Osteocyte (in vitro differentiated cells): ENCODE data around the gene SCART1. TPM values are rescaled to one million over a fixed set of nuclear protein-coding genes. Genes with fewer than 3 reads are reported as not detected.
"Not testable (repeated sequence)": the region's sequence is repeated elsewhere in the genome, so short reads cannot be mapped to it uniquely, and the experiment has no call there.

Experiments used
- DNase-seq: peaks from one replicate; pipeline ENCODE4 v3.0.0; 2021; ENCODE audit warnings: mixed read lengths; ENCODE audit not compliant: unreplicated experiment; ENCODE audit errors: extremely low spot score
- H3K27ac Mint-ChIP-seq: one replicate; pipeline ENCODE4 v1.8.0; 2021; ENCODE audit warnings: mild to moderate bottlenecking, mixed read lengths; ENCODE audit not compliant: unreplicated experiment
- H3K27me3 Mint-ChIP-seq: one replicate; pipeline ENCODE4 v1.8.0; 2021; ENCODE audit warnings: mixed read lengths; ENCODE audit not compliant: unreplicated experiment
- H3K36me3 Mint-ChIP-seq: one replicate; pipeline ENCODE4 v1.8.0; 2021; ENCODE audit warnings: mixed read lengths; ENCODE audit not compliant: unreplicated experiment
- H3K4me1 Mint-ChIP-seq: one replicate; pipeline ENCODE4 v1.8.0; 2021; ENCODE audit warnings: mixed read lengths; ENCODE audit not compliant: unreplicated experiment
- H3K4me3 Mint-ChIP-seq: one replicate; pipeline ENCODE4 v1.8.0; 2021; ENCODE audit warnings: mild to moderate bottlenecking, moderate library complexity, mixed read lengths; ENCODE audit not compliant: unreplicated experiment
- H3K9me3 Mint-ChIP-seq: one replicate; pipeline ENCODE4 v1.8.0; 2021; ENCODE audit warnings: mixed read lengths; ENCODE audit not compliant: unreplicated experiment
- total RNA-seq: library from RNA; stranded (reverse); gene quantifications from 2 replicates; pipeline ENCODE4 v1.2.1, GENCODE V29; 2021
- TF ChIP-seq, protein P1 (sequence below): fragments of 200-600 bp; sonication (generic); IDR thresholded peaks from 2 replicates; pipeline ENCODE4 v1.5.0; 2021; ENCODE audit warnings: antibody characterized with exemption, mild to moderate bottlenecking, moderate library complexity

SCART1 gene
- total RNA-seq, 1 donor from 2014 or later = 3.2 TPM

DNA sequence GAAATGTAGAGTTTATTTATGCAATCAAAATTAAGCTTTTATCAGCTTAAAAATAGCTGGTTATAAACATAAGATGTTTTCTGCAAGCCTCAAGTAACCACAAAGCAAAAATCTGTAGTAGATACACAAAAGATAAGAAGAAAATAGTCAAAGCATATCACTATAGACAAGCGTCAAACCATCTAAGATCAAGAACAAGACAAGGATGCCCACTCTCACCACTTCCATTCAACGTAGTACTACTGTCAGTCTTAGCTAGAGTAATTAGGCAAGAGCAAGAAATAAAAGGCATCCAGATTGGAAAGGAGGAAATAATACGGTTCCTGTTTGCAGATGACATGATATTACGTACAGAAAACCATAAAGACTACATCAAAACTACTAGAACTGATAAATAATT is 56.0 kb downstream of the SCART1 start:
- TF ChIP-seq, protein P1, sequence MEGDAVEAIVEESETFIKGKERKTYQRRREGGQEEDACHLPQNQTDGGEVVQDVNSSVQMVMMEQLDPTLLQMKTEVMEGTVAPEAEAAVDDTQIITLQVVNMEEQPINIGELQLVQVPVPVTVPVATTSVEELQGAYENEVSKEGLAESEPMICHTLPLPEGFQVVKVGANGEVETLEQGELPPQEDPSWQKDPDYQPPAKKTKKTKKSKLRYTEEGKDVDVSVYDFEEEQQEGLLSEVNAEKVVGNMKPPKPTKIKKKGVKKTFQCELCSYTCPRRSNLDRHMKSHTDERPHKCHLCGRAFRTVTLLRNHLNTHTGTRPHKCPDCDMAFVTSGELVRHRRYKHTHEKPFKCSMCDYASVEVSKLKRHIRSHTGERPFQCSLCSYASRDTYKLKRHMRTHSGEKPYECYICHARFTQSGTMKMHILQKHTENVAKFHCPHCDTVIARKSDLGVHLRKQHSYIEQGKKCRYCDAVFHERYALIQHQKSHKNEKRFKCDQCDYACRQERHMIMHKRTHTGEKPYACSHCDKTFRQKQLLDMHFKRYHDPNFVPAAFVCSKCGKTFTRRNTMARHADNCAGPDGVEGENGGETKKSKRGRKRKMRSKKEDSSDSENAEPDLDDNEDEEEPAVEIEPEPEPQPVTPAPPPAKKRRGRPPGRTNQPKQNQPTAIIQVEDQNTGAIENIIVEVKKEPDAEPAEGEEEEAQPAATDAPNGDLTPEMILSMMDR = no peak
- Mint-ChIP-seq H3K36me3 (no peaks in the 10 kb centered on the region), H3K27me3 (no peaks in the 10 kb centered on the region), H3K27ac (no peak overlapping the region), H3K9me3 (peaks cover 16% of the 10 kb centered on the region), H3K4me1 (no peaks in the 10 kb centered on the region), H3K4me3 (no peak overlapping the region)
- DNase-seq = no peak

DNA sequence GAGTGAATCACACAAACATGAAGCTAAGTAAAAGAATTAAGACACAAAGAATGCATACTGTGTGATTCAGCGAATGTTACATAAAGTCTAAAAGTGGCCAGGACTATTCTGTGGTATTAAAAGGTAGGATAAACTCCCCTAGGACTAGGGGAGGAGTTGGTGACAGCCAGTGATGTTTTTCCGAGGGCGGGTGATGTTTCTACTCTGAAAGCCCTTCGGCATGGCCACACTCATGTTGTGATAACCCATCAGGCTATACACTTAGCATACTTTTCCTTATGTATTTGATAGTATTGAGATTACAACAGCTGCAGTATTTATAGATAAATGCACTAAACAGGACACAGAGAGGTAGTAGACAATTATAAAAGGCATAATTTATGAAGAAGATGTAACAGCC is 57.7 kb downstream of the SCART1 start:
- H3K9me3 Mint-ChIP-seq = peaks cover 16% of the 10 kb centered on the region
- TF ChIP-seq, protein P1 = no peak
- no peak overlapping the region for H3K27ac Mint-ChIP-seq
- no peak for DNase-seq
- no peak overlapping the region for H3K4me3 Mint-ChIP-seq
- H3K4me1 Mint-ChIP-seq = no peaks in the 10 kb centered on the region
- H3K36me3 Mint-ChIP-seq = no peaks in the 10 kb centered on the region
- H3K27me3 Mint-ChIP-seq = peaks cover 3% of the 10 kb centered on the region

DNA sequence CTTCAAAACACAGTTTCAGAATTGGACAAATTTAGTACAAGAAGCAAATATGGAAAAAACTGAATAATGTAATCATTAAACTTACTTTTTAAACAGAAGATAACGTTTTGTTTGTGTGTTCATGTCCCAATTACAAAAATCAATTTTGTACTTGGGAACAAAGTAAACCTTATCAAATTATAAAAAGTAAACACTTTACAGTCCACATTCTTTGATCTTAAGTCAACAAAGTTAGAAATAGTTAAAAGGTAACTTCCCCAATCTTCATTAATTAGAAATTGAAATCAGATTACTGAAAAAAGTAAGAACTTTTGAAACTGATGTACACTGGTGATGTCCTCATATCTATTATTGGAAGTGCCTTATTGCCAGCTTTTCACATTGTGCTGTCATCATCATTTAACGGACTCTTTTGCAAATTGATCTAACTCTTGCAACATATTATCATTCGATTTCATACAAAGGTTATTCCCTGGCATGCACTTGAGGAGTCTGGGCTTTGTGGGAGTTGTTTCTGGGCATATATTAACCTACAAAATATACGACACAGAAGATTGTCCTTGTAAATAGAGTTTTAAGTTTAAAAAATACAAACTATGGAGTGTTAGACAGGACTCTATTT is 58.3 kb downstream of the SCART1 start:
- Mint-ChIP-seq H3K9me3 (peaks cover 16% of the 10 kb centered on the region), H3K27ac (no peak overlapping the region), H3K27me3 (peaks cover 7% of the 10 kb centered on the region), H3K4me3 (no peak overlapping the region), H3K4me1 (no peaks in the 10 kb centered on the region), H3K36me3 (no peaks in the 10 kb centered on the region)
- TF ChIP-seq, protein P1 = no peak
- DNase-seq = no peak

DNA sequence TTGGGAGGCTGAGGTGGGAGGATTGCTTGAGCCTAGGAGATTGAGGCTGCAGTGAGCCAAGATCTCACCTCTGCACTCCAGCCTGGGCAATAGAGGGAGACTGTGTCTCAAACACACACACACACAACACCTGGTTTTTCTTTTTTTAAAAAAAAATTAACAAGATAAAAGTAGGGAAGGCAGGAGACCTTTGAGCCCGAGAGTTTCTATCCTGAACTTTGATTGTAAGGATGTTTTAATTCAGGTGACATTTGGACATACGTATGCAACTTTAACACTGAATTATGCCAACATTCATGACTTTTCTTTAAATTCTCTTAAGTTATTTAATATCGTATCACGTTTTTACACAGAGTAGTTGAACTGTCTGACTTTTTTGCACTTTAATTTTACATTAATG is 61.7 kb downstream of the SCART1 start:
- H3K36me3 Mint-ChIP-seq = no peaks in the 10 kb centered on the region
- H3K9me3 Mint-ChIP-seq = peaks cover 4% of the 10 kb centered on the region
- TF ChIP-seq, protein P1 = no peak
- H3K27ac Mint-ChIP-seq = no peak overlapping the region
- H3K4me3 Mint-ChIP-seq = no peak overlapping the region
- H3K27me3 Mint-ChIP-seq = peaks cover 15% of the 10 kb centered on the region
- H3K4me1 Mint-ChIP-seq = no peaks in the 10 kb centered on the region
- no peak for DNase-seq

DNA sequence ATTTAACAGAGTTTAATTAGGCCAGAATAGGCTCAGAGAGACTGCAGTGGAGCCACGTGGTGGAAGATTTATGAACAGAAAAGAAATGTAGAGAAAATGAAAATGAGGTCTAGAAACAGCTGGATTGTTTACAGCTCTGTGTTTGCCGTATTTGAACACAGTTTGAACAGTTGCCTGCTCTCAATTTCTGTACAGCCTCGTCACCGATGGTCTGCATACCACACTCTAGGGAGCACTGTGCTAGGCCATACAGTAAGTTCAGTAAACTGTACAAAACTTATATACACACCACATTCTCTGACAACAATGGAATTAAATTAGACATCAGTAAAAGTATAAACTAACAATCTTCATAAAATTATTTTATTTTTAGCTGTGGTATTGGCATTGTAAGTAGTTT is 62.3 kb downstream of the SCART1 start:
- Mint-ChIP-seq H3K4me3 (no peak overlapping the region), H3K4me1 (no peaks in the 10 kb centered on the region), H3K27me3 (peaks cover 15% of the 10 kb centered on the region), H3K36me3 (no peaks in the 10 kb centered on the region), H3K9me3 (peaks cover 4% of the 10 kb centered on the region), H3K27ac (no peak overlapping the region)
- TF ChIP-seq, protein P1 = no peak
- no peak for DNase-seq

DNA sequence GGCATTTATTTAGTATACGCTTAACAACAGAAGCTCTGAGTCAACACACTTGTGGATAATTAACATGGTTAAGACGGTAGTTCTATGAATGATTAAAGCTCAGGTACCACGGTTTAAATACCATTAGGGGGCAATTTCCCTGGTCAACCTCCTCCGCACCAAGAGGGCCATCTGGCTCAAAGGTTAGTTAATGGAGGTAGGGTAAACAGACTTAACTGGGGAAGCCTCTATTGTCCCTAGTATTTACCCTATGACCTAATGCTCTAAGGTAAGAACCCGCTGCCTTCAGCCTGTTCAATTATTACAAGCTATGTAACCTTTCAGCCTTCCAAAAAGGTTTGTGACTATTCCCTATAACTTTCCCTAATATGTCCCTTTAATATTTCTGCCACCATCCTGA is 64.8 kb downstream of the SCART1 start:
- H3K4me1 Mint-ChIP-seq, H3K27ac Mint-ChIP-seq, H3K9me3 Mint-ChIP-seq, DNase-seq, H3K4me3 Mint-ChIP-seq, H3K36me3 Mint-ChIP-seq: not testable (repeated sequence)
- H3K27me3 Mint-ChIP-seq = peaks cover 15% of the 10 kb centered on the region
